Breast epithelium (tissue), 4 donors: Measurements from ENCODE around the gene ZNF728. TPM values are rescaled to one million over a fixed set of nuclear protein-coding genes. Genes with fewer than 3 reads are reported as not detected.

ENCODE experiments used
- DNase-seq, 2 donors: peaks; one replicate each; pipeline ENCODE4 v3.0.0-alpha.2; 2019; ENCODE audit warnings: low spot score in 2 of 2
- H3K27ac ChIP-seq, 2 donors: fragments of 200-600 bp; sonication (generic) in 1 of 2; one replicate each; pipeline ENCODE4 v1.5.1; 2016 to 2019; ENCODE audit warnings: mild to moderate bottlenecking in 1 of 2
- H3K27me3 ChIP-seq, 2 donors: fragments of 200-600 bp; sonication (generic) in 1 of 2; one replicate each; pipeline versions ENCODE4 v1.5.1 to v1.6.0; 2017 to 2019; ENCODE audit warnings: control low read depth in 1 of 2, mild to moderate bottlenecking in 1 of 2
- H3K36me3 ChIP-seq: fragments of 200-600 bp; one replicate; pipeline ENCODE4 v1.5.1; 2019
- H3K4me1 ChIP-seq, 2 donors: fragments of 200-600 bp; sonication (generic); one replicate each; pipeline ENCODE4 v1.5.1; 2016 to 2019; ENCODE audit warnings: control low read depth in 1 of 2
- H3K4me3 ChIP-seq, 3 donors: fragments of 200-600 bp; sonication (generic); 1 replicate in 2 of 3; 2 replicates in 1 of 3; pipeline ENCODE4 v1.5.1; 2016 to 2019; ENCODE audit warnings: mild to moderate bottlenecking in 3 of 3, moderate library complexity in 2 of 3
- H3K9me3 ChIP-seq, 2 donors: fragments of 200-600 bp; sonication (generic) in 1 of 2; one replicate each; pipeline ENCODE4 v1.5.1; 2016 to 2019; ENCODE audit warnings: control low read depth in 1 of 2
- CTCF ChIP-seq, 3 donors: fragments of 450-650 bp; IDR thresholded peaks; one replicate each; pipeline ENCODE4 v1.5.1; 2016 to 2017; ENCODE audit warnings: antibody characterized with exemption in 3 of 3, mild to moderate bottlenecking in 3 of 3, moderate library complexity in 3 of 3
- POLR2A ChIP-seq: fragments of 450-650 bp; IDR thresholded peaks from one replicate; pipeline ENCODE4 v1.6.1; 2016; ENCODE audit warnings: antibody characterized with exemption, mild to moderate bottlenecking, moderate library complexity
- POLR2AphosphoS5 ChIP-seq, 3 donors: sonication (generic); formaldehyde crosslinking; IDR thresholded peaks; one replicate each; pipeline ENCODE4 v1.6.1; 2017; ENCODE audit warnings: antibody characterized with exemption in 3 of 3
- intact Hi-C: fragments of 100-400 bp; cut with DNase I; formaldehyde crosslinking; loops from one replicate; pipeline ENCODE4 v1.15.1; 2023; ENCODE audit warnings: low total_unique reads
- total RNA-seq, 3 donors: library from RNA; depleted of rRNA; stranded (reverse); fragments of >200 nt; gene quantifications; one replicate each; pipeline ENCODE4 v1.1.0, GENCODE V29; 2016

Gene ZNF728
- total RNA-seq, result 1 to 10 TPM; 2.1 to 5.4 (median 2.6) TPM

- Histone ChIP-seq H3K36me3 (no peaks in the 10 kb centered on the region), H3K27me3 (no peaks in the 10 kb centered on the region), H3K9me3 (peaks cover 18 to 23% of the 10 kb centered on the region in 2 donors), H3K27ac (peak within 1 kb of the TSS; percentile 38 to 57), H3K4me3 (peak within 1 kb of the TSS; percentile 38 to 64 (median 58)), H3K4me1 (no peaks in the 10 kb centered on the region)
- DNase-seq, result peak; percentile 54 to 61
- intact Hi-C loops, result no loop called here
- TF ChIP-seq POLR2A (no peak), CTCF (IDR thresholded peaks at IDR 0.05) (no peak), POLR2AphosphoS5 (IDR thresholded peaks at IDR 0.05) (no peak)
Observed at GRCh38 chr19:23002690-23003422, at the start of gene ZNF728. Gene ZNF728, minus strand, starts transcription at chr19:23003176. Its CDS starts 146 bp downstream, at chr19:23003030.

DNA sequence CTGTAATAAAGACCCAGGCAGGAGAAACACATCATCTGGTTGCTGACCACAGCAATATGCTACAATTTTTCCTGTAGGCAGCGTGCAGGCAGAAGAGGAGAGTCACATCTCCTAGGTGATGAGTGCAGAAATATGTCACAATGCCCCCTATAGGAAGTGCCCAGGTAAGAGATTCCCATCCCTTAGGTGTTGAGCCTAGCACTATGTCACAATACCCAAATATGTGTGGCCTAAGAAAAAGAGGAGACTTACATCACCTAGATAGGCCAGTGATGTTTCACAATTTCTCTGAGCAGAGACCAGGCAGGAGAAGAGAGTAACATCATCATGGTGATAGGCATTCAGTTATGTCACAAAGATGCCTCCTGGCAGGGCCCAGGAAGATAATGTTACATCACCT lies 49.4 kb upstream of the ZNF728 start:
- H3K27ac ChIP-seq, result no peak overlapping the region
- DNase-seq, result no peak
- H3K27me3 ChIP-seq, result no peaks in the 10 kb centered on the region
- no peaks in the 10 kb centered on the region for H3K4me1 ChIP-seq
- no peak overlapping the region for H3K4me3 ChIP-seq
- TF ChIP-seq POLR2A (no peak), CTCF (IDR thresholded peaks at IDR 0.05) (no peak), POLR2AphosphoS5 (IDR thresholded peaks at IDR 0.05) (no peak)
- no peaks in the 10 kb centered on the region for H3K36me3 ChIP-seq
- intact Hi-C loops, result no loop called here
- no peaks in the 10 kb centered on the region for H3K9me3 ChIP-seq

DNA sequence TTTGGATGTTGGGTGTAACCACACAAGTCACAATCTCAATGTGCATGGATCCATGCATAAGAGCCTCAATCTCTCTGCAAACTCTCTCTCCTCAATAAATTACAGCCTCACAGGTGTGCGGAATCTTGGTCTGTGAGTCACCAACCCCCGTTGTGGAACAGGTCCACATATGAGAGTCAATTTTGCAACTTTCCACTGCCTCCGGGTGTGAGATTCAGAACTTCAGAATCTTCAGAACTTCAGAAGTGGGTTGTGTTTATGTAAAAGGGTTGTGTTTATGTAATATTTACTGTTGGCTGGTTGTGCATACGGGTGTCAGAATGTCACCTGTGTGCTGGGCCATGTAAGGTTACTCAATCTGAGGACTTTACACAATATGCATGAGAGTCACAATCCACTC lies 46.3 kb upstream of the ZNF728 start:
- no peak for DNase-seq
- no peaks in the 10 kb centered on the region for H3K9me3 ChIP-seq
- no peaks in the 10 kb centered on the region for H3K4me1 ChIP-seq
- H3K27ac ChIP-seq, result no peak overlapping the region
- intact Hi-C loops, result no loop called here
- no peaks in the 10 kb centered on the region for H3K36me3 ChIP-seq
- no peak overlapping the region for H3K4me3 ChIP-seq
- no peak for TF ChIP-seq POLR2A
- TF ChIP-seq POLR2AphosphoS5 (IDR thresholded peaks at IDR 0.05), result no peak
- TF ChIP-seq CTCF (IDR thresholded peaks at IDR 0.05), result no peak
- H3K27me3 ChIP-seq, result no peaks in the 10 kb centered on the region

GRCh38 chr19:23046743-23047142 lies 43.8 kb upstream of the ZNF728 start:
- DNase-seq, result no peak
- no peaks in the 10 kb centered on the region for H3K36me3 ChIP-seq
- no peak overlapping the region for H3K4me3 ChIP-seq
- H3K27ac ChIP-seq, result no peak overlapping the region
- no peak for TF ChIP-seq POLR2A
- TF ChIP-seq POLR2AphosphoS5 (IDR thresholded peaks at IDR 0.05), result no peak
- TF ChIP-seq CTCF (IDR thresholded peaks at IDR 0.05), result no peak
- intact Hi-C loops, result no loop called here
- H3K4me1 ChIP-seq, result no peaks in the 10 kb centered on the region
- H3K27me3 ChIP-seq, result no peaks in the 10 kb centered on the region
- no peaks in the 10 kb centered on the region for H3K9me3 ChIP-seq

GRCh38 chr19:23033721-23034120 lies 30.7 kb upstream of the ZNF728 start:
- no peak for TF ChIP-seq CTCF (IDR thresholded peaks at IDR 0.05)
- TF ChIP-seq POLR2A, result no peak
- TF ChIP-seq POLR2AphosphoS5 (IDR thresholded peaks at IDR 0.05), result no peak
- peaks cover 0 to 6% of the 10 kb centered on the region in 2 donors for H3K9me3 ChIP-seq
- H3K4me1 ChIP-seq, result no peaks in the 10 kb centered on the region
- no peak overlapping the region for H3K27ac ChIP-seq
- H3K27me3 ChIP-seq, result no peaks in the 10 kb centered on the region
- intact Hi-C loops, result no loop called here
- DNase-seq, result no peak
- H3K36me3 ChIP-seq, result no peaks in the 10 kb centered on the region
- H3K4me3 ChIP-seq, result no peak overlapping the region
